WI38 (cell line): Measurements from ENCODE around the gene FAM120A.

Source experiments
- H3K4me3 ChIP-seq: 2 replicates; pipeline ENCODE4 v1.5.1; 2011; ENCODE audit warnings: low read depth, mild to moderate bottlenecking, control low read depth, low read length
- TF ChIP-seq, protein P1 (sequence below): IDR thresholded peaks from 2 replicates; pipeline ENCODE4 v1.5.1; 2012; ENCODE audit warnings: low read depth, mild to moderate bottlenecking, control low read depth, low read length

The FAM120A gene

GRCh38 chr9:93577975-93578682 lies 126.6 kb downstream of the FAM120A start:
- H3K4me3 ChIP-seq: peak overlapping the region; percentile 71
- TF ChIP-seq, protein P1, sequence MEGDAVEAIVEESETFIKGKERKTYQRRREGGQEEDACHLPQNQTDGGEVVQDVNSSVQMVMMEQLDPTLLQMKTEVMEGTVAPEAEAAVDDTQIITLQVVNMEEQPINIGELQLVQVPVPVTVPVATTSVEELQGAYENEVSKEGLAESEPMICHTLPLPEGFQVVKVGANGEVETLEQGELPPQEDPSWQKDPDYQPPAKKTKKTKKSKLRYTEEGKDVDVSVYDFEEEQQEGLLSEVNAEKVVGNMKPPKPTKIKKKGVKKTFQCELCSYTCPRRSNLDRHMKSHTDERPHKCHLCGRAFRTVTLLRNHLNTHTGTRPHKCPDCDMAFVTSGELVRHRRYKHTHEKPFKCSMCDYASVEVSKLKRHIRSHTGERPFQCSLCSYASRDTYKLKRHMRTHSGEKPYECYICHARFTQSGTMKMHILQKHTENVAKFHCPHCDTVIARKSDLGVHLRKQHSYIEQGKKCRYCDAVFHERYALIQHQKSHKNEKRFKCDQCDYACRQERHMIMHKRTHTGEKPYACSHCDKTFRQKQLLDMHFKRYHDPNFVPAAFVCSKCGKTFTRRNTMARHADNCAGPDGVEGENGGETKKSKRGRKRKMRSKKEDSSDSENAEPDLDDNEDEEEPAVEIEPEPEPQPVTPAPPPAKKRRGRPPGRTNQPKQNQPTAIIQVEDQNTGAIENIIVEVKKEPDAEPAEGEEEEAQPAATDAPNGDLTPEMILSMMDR: no peak

- TF ChIP-seq, protein P1: no peak
- H3K4me3 ChIP-seq: no peak overlapping the region
These were observed 127.4 kb downstream of the FAM120A start for GRCh38 chr9:93578844-93579243.

DNA sequence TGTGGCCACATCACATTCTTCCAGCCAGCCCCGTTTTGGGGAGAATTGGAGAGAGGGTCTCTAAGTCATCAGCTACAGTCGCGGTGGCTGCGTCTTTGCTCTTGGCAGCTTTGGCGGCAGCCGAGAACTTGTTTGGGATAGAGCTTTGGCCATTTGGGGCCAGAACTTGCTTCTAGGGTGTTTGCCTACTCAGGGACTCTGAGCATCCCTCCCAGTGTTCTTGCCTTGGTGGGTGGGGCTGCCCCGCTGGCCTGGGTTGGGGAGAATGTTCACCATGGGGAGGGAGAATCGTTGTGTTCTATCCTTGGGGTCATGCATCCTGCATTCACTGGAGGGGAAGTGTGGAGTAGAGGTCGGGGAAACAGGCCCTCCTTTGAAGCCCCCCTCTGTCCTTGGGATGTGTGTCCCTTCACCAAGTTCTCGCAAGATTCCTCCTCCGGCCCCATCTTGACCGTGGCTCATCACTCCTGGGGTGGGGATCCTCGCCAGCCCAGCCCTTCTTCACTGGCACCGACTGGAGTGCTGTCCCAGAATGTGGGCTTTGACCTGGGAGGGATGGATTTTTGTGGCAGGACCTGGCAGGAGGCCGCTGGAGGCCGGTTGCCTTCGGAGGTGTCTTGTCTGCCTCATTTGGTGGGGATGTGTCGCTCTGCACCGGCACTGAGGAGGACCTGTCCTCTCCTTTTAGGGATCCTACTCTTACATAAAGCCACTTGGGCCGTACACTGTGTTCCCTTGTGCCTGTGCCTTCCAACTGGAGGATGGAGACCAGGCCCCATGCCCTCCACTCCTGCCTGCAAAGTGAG lies 128.4 kb downstream of the FAM120A start:
- H3K4me3 ChIP-seq: no peak overlapping the region
- TF ChIP-seq, protein P1: no peak

GRCh38 chr9:93580654-93581380 lies 129.3 kb downstream of the FAM120A start:
- no peak overlapping the region for H3K4me3 ChIP-seq
- TF ChIP-seq, protein P1: no peak

- H3K4me3 ChIP-seq: no peak overlapping the region
These were observed 130.6 kb downstream of the FAM120A start for GRCh38 chr9:93582115-93582514.

GRCh38 chr9:93582550-93582949 lies 131.1 kb downstream of the FAM120A start:
- H3K4me3 ChIP-seq: no peak overlapping the region
- TF ChIP-seq, protein P1: no peak

More at GRCh38 chr9:93582115-93582514, 130.6 kb downstream of the FAM120A start:
- TF ChIP-seq, protein P1: no peak

GRCh38 chr9:93585259-93585658 lies 133.8 kb downstream of the FAM120A start:
- TF ChIP-seq, protein P1: no peak

More at GRCh38 chr9:93585259-93585658, 133.8 kb downstream of the FAM120A start:
- no peak overlapping the region for H3K4me3 ChIP-seq
